ENCODE data around the gene IL2RG. TPM values are rescaled to one million over a fixed set of nuclear protein-coding genes. Genes with fewer than 3 reads are reported as not detected.

The IL2RG gene
- total RNA-seq, 1 experiment from 2014 or later, result not detected

DNA sequence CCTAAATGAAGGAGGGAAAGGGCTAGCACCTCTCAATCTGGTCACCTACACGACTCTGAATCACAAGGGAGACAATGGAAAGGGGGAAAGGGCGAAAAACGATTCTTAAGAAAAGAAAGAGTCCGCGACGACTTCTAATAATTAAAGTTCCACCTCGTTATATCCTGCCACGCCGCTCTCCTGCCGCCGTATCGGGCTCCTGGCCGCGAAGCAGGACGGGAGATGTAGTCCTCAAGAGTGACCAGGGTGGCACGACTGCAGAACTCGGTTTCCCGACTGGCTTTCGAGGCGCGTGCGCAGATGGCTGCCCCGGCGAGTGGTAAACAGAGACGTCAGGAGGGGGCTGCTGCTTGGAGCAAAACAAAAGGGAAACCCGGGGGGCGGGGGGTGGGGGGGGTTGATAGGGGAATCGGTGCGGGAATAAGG is 15.8 kb downstream of the IL2RG start, which contains the start of gene FOXO4:
FOXO4 (plus strand) TSS at position 297 of the 426 bp plus-strand sequence. CDS start 678 bp downstream, outside the sequence.
- H3K4me1 ChIP-seq (ENCODE audit: insufficient read depth, low read length), result peaks cover 5% of the 10 kb centered on the region
- no peaks in the 10 kb centered on the region for H3K36me3 ChIP-seq (ENCODE audit: low read depth, low read length)
- H3K27me3 ChIP-seq (ENCODE audit: low read length), result no peaks in the 10 kb centered on the region
- BruUV-seq (replicated peaks), result no TSS peak
- DNase-seq (peak; percentile 84), ATAC-seq (peak; percentile 90)
- H3K79me2 ChIP-seq (ENCODE audit: low read length), result no peaks in the 10 kb centered on the region
- no peak for TF ChIP-seq EZH2phosphoT487 (IDR thresholded peaks at IDR 0.05; ENCODE audit: borderline replicate concordance, low read length)
- no peak for TF ChIP-seq CTCF (conservative IDR thresholded peaks at IDR 0.05; ENCODE audit: low read depth, low read length)
- TF ChIP-seq EZH2 (IDR thresholded peaks at IDR 0.05; ENCODE audit: low read length, unreplicated experiment), result no peak
- H3F3A ChIP-seq (ENCODE audit: low read length, unreplicated experiment), result no peaks in the 10 kb centered on the region
- ChIA-PET POLR2A (ENCODE audit: unreplicated experiment) (no interaction called here), CTCF (no interaction called here)
- H3K27ac ChIP-seq (ENCODE audit: low read length), result no peak within 1 kb of the TSS
- intact Hi-C loops (cut with micrococcal nuclease), result no loop called here
- no peaks in the 10 kb centered on the region for H3K9me3 ChIP-seq (ENCODE audit: low read length)
- peak within 1 kb of the TSS; percentile 100 for H3K4me2 ChIP-seq (ENCODE audit: low read length)
- peak within 1 kb of the TSS; percentile 75 for H3K9ac ChIP-seq (ENCODE audit: low read length)
- H3K4me3 ChIP-seq (ENCODE audit: low read length), result peak within 1 kb of the TSS; percentile 83
- no peaks in the 10 kb centered on the region for H4K20me1 ChIP-seq (ENCODE audit: low read length)
- peak within 1 kb of the TSS; percentile 100 for H2AFZ ChIP-seq (ENCODE audit: low read length)
- H3K9me2 ChIP-seq (replicated peaks; ENCODE audit: low read length), result no peaks in the 10 kb centered on the region

DNA sequence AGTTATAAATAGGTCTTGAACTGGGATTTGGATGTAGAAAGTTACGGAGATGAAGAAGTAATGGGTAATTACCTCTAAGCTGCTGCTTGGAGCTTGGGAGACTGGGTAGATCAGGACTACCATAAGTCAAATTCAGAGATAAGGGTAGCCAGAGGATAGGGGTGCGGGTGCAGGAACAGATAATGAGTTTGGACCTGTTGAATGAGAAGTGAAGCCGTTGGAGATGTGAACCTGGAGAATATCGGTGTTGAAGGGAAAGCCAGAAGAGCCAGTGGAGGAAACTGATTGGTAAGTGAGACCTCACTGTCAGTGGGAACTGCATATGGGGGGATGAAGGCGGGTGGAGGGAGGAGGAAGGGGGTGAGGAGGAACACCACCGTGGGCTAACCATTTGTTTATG is 16.3 kb downstream of the IL2RG start:
- Histone ChIP-seq H4K20me1 (ENCODE audit: low read length) (no peaks in the 10 kb centered on the region), H3K4me1 (ENCODE audit: insufficient read depth, low read length) (peaks cover 5% of the 10 kb centered on the region), H3K79me2 (ENCODE audit: low read length) (no peaks in the 10 kb centered on the region), H3K27ac (ENCODE audit: low read length) (no peak overlapping the region), H3K4me2 (ENCODE audit: low read length) (peak overlapping the region; percentile 100), H3K9me3 (ENCODE audit: low read length) (no peaks in the 10 kb centered on the region), H3K36me3 (ENCODE audit: low read depth, low read length) (no peaks in the 10 kb centered on the region), H3K9ac (ENCODE audit: low read length) (peak overlapping the region; percentile 75), H3K4me3 (ENCODE audit: low read length) (peak overlapping the region; percentile 83), H2AFZ (ENCODE audit: low read length) (peak overlapping the region; percentile 100), H3K9me2 (replicated peaks; ENCODE audit: low read length) (no peaks in the 10 kb centered on the region), H3K27me3 (ENCODE audit: low read length) (no peaks in the 10 kb centered on the region), H3F3A (ENCODE audit: low read length, unreplicated experiment) (no peaks in the 10 kb centered on the region)
- no peak for DNase-seq
- ATAC-seq, result no peak
- BruUV-seq (replicated peaks), result TSS peak; percentile 94
- CTCF ChIA-PET, result no interaction called here
- TF ChIP-seq CTCF (conservative IDR thresholded peaks at IDR 0.05; ENCODE audit: low read depth, low read length), result no peak
- TF ChIP-seq EZH2phosphoT487 (IDR thresholded peaks at IDR 0.05; ENCODE audit: borderline replicate concordance, low read length), result no peak
- no peak for TF ChIP-seq EZH2 (IDR thresholded peaks at IDR 0.05; ENCODE audit: low read length, unreplicated experiment)
- POLR2A ChIA-PET (ENCODE audit: unreplicated experiment), result no interaction called here
- intact Hi-C loops (cut with micrococcal nuclease), result no loop called here

GRCh38 chrX:71091263-71091662 is 20.1 kb downstream of the IL2RG start:
- Histone ChIP-seq H3K4me2 (ENCODE audit: low read length) (no peak overlapping the region), H3K9ac (ENCODE audit: low read length) (no peak overlapping the region), H3K79me2 (ENCODE audit: low read length) (no peaks in the 10 kb centered on the region), H2AFZ (ENCODE audit: low read length) (no peak overlapping the region), H3K9me3 (ENCODE audit: low read length) (no peaks in the 10 kb centered on the region), H3K36me3 (ENCODE audit: low read depth, low read length) (no peaks in the 10 kb centered on the region), H4K20me1 (ENCODE audit: low read length) (no peaks in the 10 kb centered on the region), H3K27me3 (ENCODE audit: low read length) (no peaks in the 10 kb centered on the region), H3F3A (ENCODE audit: low read length, unreplicated experiment) (no peaks in the 10 kb centered on the region), H3K9me2 (replicated peaks; ENCODE audit: low read length) (no peaks in the 10 kb centered on the region), H3K4me3 (ENCODE audit: low read length) (no peak overlapping the region), H3K27ac (ENCODE audit: low read length) (no peak overlapping the region), H3K4me1 (ENCODE audit: insufficient read depth, low read length) (peaks cover 5% of the 10 kb centered on the region)
- no TSS peak for BruUV-seq (replicated peaks)
- ChIA-PET POLR2A (ENCODE audit: unreplicated experiment) (no interaction called here), CTCF (no interaction called here)
- intact Hi-C loops (cut with micrococcal nuclease), result no loop called here
- DNase-seq, result no peak
- TF ChIP-seq EZH2phosphoT487 (IDR thresholded peaks at IDR 0.05; ENCODE audit: borderline replicate concordance, low read length), result no peak
- TF ChIP-seq CTCF (conservative IDR thresholded peaks at IDR 0.05; ENCODE audit: low read depth, low read length), result no peak
- TF ChIP-seq EZH2 (IDR thresholded peaks at IDR 0.05; ENCODE audit: low read length, unreplicated experiment), result no peak
- no peak for ATAC-seq
